HEK293 (cell line): ENCODE data around the gene AMER3.

Experiments
- ATF2 ChIP-seq: fragments of 450-650 bp; formaldehyde crosslinking; IDR thresholded peaks from 2 replicates; pipeline ENCODE4 v1.5.1; 2016; ENCODE audit warnings: missing biosample characterization, missing genetic modification characterization, low read depth
- BCL11B ChIP-seq: fragments of 450-650 bp; formaldehyde crosslinking; IDR thresholded peaks from 2 replicates; pipeline ENCODE4 v1.5.1; 2016; ENCODE audit warnings: low read depth, missing biosample characterization, missing genetic modification characterization
- GLIS1 ChIP-seq: fragments of 450-650 bp; formaldehyde crosslinking; IDR thresholded peaks from 2 replicates; pipeline ENCODE4 v1.5.1; 2016; ENCODE audit warnings: missing biosample characterization, missing genetic modification characterization
- OVOL3 ChIP-seq: fragments of 450-650 bp; formaldehyde crosslinking; IDR thresholded peaks from 2 replicates; pipeline ENCODE4 v1.5.1; 2016; ENCODE audit warnings: missing biosample characterization, missing genetic modification characterization
- PRDM1 ChIP-seq: fragments of 450-650 bp; formaldehyde crosslinking; IDR thresholded peaks from 2 replicates; pipeline ENCODE4; 2016; ENCODE audit warnings: missing biosample characterization, missing genetic modification characterization
- PRDM2 ChIP-seq: fragments of 450-650 bp; formaldehyde crosslinking; IDR thresholded peaks from 2 replicates; pipeline ENCODE4 v1.5.1; 2016; ENCODE audit warnings: missing biosample characterization, missing genetic modification characterization, borderline replicate concordance
- ZBTB17 ChIP-seq: fragments of 450-650 bp; formaldehyde crosslinking; IDR thresholded peaks from 2 replicates; pipeline ENCODE4 v1.5.1; 2016; ENCODE audit warnings: missing biosample characterization, missing genetic modification characterization
- ZBTB6 ChIP-seq: fragments of 450-650 bp; formaldehyde crosslinking; IDR thresholded peaks from 2 replicates; pipeline ENCODE4 v1.5.1; 2017; ENCODE audit warnings: missing biosample characterization, missing genetic modification characterization
- ZNF501 ChIP-seq: fragments of 450-650 bp; formaldehyde crosslinking; IDR thresholded peaks from 2 replicates; pipeline ENCODE4 v1.5.1; 2016; ENCODE audit warnings: missing biosample characterization, missing genetic modification characterization
- ZNF660 ChIP-seq: fragments of 450-650 bp; IDR thresholded peaks from 2 replicates; pipeline ENCODE4 v1.5.1; 2018; ENCODE audit warnings: missing biosample characterization, mild to moderate bottlenecking, missing genetic modification characterization
- ZNF776 ChIP-seq: fragments of 450-650 bp; formaldehyde crosslinking; IDR thresholded peaks from 2 replicates; pipeline ENCODE4 v1.5.0; 2017; ENCODE audit warnings: missing biosample characterization, missing genetic modification characterization, borderline replicate concordance
- TF ChIP-seq, protein P1 (sequence below): fragments of 450-650 bp; formaldehyde crosslinking; IDR thresholded peaks from 2 replicates; pipeline ENCODE4 v1.5.1; 2016; ENCODE audit warnings: missing biosample characterization, missing genetic modification characterization
- TF ChIP-seq, protein P2 (sequence below): fragments of 450-650 bp; formaldehyde crosslinking; IDR thresholded peaks from 2 replicates; pipeline ENCODE4 v1.5.1; 2016; ENCODE audit warnings: missing biosample characterization, missing genetic modification characterization

The AMER3 gene

DNA sequence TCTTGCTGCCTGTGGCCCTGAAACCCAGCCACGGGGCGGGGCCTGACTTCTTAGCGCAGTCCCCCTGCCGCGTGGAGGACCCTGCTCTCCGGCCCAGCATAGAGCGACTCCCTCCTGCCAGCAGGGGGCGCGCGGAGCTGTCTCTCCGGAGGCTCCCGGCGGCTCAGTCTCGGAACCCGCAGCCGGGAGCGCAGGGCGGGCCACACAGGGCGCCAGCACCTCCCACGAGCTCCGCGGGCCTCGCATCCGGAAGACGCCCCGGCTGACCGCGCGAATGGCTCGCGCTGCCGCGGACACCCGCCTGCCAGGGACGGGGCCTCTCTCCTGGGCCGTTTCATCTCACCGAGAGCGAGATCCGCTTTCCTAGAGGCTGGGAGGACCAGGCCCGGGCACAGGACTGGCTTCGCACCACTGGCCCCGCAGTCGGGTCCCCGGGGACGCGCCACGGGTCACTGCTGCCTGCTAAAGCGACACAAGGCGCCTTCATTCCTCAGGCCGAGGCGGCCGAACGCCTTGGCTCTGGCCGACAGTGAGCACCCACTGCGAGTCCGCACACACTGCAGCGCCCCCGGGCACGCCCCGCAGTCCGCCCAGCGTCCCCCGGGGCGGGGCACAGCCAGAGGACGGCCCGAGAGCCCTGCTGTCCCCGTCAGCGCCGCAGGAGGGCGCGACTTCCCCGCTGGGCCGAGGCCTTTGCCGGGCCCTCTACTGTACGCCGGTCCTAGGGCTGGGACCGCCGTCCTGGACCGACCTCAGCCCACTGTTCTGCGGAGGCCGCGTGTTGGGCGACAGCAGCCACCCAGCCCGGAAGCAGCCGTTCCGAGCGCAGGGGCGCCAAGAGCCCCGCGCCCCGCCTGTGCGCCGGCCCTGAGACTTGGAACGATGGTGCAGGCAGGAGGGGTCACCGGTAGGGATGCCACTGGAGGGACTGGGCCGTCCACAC lies 42.4 kb downstream of the AMER3 start (continued):
- TF ChIP-seq ATF2 (tag by site-specific recombination) (no peak), OVOL3 (tag by site-specific recombination) (no peak), ZBTB6 (tag by site-specific recombination) (peak; percentile 87), ZBTB17 (no peak), ZNF776 (no peak), ZNF660 (tag by site-specific recombination) (peak; percentile 34), GLIS1 (tag by site-specific recombination) (peak; percentile 89), ZNF501 (tag by site-specific recombination) (0 out of 2 replicates have a peak, but pooled peaks have one; percentile 45), BCL11B (tag by site-specific recombination) (no peak), PRDM1 (tag by site-specific recombination) (no peak), PRDM2 (no peak)
- TF ChIP-seq, protein P1, sequence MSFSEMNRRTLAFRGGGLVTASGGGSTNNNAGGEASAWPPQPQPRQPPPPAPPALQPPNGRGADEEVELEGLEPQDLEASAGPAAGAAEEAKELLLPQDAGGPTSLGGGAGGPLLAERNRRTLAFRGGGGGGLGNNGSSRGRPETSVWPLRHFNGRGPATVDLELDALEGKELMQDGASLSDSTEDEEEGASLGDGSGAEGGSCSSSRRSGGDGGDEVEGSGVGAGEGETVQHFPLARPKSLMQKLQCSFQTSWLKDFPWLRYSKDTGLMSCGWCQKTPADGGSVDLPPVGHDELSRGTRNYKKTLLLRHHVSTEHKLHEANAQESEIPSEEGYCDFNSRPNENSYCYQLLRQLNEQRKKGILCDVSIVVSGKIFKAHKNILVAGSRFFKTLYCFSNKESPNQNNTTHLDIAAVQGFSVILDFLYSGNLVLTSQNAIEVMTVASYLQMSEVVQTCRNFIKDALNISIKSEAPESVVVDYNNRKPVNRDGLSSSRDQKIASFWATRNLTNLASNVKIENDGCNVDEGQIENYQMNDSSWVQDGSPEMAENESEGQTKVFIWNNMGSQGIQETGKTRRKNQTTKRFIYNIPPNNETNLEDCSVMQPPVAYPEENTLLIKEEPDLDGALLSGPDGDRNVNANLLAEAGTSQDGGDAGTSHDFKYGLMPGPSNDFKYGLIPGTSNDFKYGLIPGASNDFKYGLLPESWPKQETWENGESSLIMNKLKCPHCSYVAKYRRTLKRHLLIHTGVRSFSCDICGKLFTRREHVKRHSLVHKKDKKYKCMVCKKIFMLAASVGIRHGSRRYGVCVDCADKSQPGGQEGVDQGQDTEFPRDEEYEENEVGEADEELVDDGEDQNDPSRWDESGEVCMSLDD (tag by site-specific recombination), result peak; percentile 38; the same call in 1 of the 2 replicates
- TF ChIP-seq, protein P2, sequence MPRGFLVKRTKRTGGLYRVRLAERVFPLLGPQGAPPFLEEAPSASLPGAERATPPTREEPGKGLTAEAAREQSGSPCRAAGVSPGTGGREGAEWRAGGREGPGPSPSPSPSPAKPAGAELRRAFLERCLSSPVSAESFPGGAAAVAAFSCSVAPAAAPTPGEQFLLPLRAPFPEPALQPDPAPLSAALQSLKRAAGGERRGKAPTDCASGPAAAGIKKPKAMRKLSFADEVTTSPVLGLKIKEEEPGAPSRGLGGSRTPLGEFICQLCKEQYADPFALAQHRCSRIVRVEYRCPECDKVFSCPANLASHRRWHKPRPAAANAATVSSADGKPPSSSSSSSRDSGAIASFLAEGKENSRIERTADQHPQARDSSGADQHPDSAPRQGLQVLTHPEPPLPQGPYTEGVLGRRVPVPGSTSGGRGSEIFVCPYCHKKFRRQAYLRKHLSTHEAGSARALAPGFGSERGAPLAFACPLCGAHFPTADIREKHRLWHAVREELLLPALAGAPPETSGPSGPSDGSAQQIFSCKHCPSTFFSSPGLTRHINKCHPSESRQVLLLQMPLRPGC (tag by site-specific recombination), result no peak
